Psoas muscle (tissue), 8 donors: Measurements from ENCODE around the gene FTCDNL1. TPM values are rescaled to one million over a fixed set of nuclear protein-coding genes. Genes with fewer than 3 reads are reported as not detected.

ENCODE experiments used
- ATAC-seq, 4 donors: fragments of 200-7000 bp; cut with Tn5 transposase; one replicate each; pipeline ENCODE4 v1.9.1; 2020; ENCODE audit warnings: moderate library complexity in 3 of 4, mild to moderate bottlenecking in 2 of 4
- DNase-seq, 2 donors: peaks; one replicate each; pipeline ENCODE4 v3.0.0-alpha.2; 2020
- H3K27ac ChIP-seq: fragments of 200-600 bp; one replicate; pipeline ENCODE4 v1.8.0; 2022
- H3K27me3 ChIP-seq, 3 donors: fragments of 200-600 bp in 1 of 3; one replicate each; pipeline versions ENCODE4 v1.6.1 to v1.8.0; 2013 to 2022; ENCODE audit warnings: low read length in 2 of 3, mild to moderate bottlenecking in 2 of 3, moderate library complexity in 1 of 3; ENCODE audit not compliant: insufficient read depth in 3 of 3
- H3K36me3 ChIP-seq, 2 donors: fragments of 200-600 bp in 1 of 2; one replicate each; pipeline versions ENCODE4 v1.6.1 to v1.8.0; 2013 to 2022; ENCODE audit warnings: low read depth in 1 of 2, mild to moderate bottlenecking in 1 of 2, moderate library complexity in 1 of 2; ENCODE audit not compliant: insufficient read depth in 1 of 2
- H3K4me1 ChIP-seq: fragments of 200-600 bp; one replicate; pipeline ENCODE4 v1.8.0; 2022
- H3K4me3 ChIP-seq: fragments of 200-600 bp; one replicate; pipeline ENCODE4 v1.8.0; 2022; ENCODE audit warnings: mild to moderate bottlenecking
- H3K9me3 ChIP-seq: fragments of 200-600 bp; one replicate; pipeline ENCODE4 v1.8.0; 2022
- CTCF ChIP-seq: fragments of 200-600 bp; IDR thresholded peaks from one replicate; pipeline ENCODE4 v1.8.0; 2022; ENCODE audit warnings: antibody characterized with exemption
- WGBS, 3 donors: extraction: QIAGEN DNeasy Blood & Tissue Kit; methylation state at CpG; one replicate each; pipeline versions ENCODE4 v1.1.6 to v1.1.7; 2013; 5-methylcytosine and 5-hydroxymethylcytosine counted together
- intact Hi-C, 2 donors: fragments of 100-400 bp; cut with DNase I; formaldehyde crosslinking; loops; one replicate each; pipeline versions ENCODE4 v1.11.0 to v1.14.2; 2022
- polyA plus RNA-seq, 3 donors: library from polyadenylated mRNA; stranded (reverse); fragments of 200-250 nt; gene quantifications; one replicate each; pipeline ENCODE4 v1.2.3, GENCODE V29; 2013
- total RNA-seq, 4 donors: library from RNA; stranded (reverse); fragmentation: NEBNext Ultra II Directional in 2 of 4; extraction: Animal tissue kit (Norgen Biotek cat#: 25700) in 2 of 4; gene quantifications; one replicate each; pipeline versions ENCODE4 v1.2.1 to v1.2.4, GENCODE V29; 2021 to 2023
- donor health status: healthy with polysubstance abuse.
- donor health status: DM: no; HTN: no; CAD: no; lungs with moderate emphysema.
- donor health status: Bipolar disorder and iron deficiency.
- donor health status: healthy.
- donor health status: DM: yes; HTN: yes; CAD: no.
- donor health status: DM: no; HTN: no; CAD: no.
- donor health status: DM: no; HTN: no; CAD: no.
- donor health status: DM: yes; HTN: yes; CAD: no.

The FTCDNL1 gene
- total and polyA plus RNA-seq, 7 donors: 4.9 to 25.7 (median 9.0) TPM

GRCh38 chr2:199779589-199779988 is 71.4 kb downstream of the FTCDNL1 start:
- H3K27me3 ChIP-seq: no peaks in the 10 kb centered on the region
- no peak for DNase-seq
- ATAC-seq: no peak
- 86 to 91% (median 89%) methylated on average over 3 of the region's 3 CpGs for WGBS, 3 donors
- intact Hi-C loops: no loop called here
- no peaks in the 10 kb centered on the region for H3K4me1 ChIP-seq
- H3K9me3 ChIP-seq: no peaks in the 10 kb centered on the region
- no peak overlapping the region for H3K27ac ChIP-seq
- H3K4me3 ChIP-seq: no peak overlapping the region
- no peak for TF ChIP-seq CTCF
- H3K36me3 ChIP-seq: no peaks in the 10 kb centered on the region

GRCh38 chr2:199778655-199779054 is 72.3 kb downstream of the FTCDNL1 start:
- intact Hi-C loops: no loop called here
- 83 to 87% (median 84%) methylated on average over 3 of the region's 3 CpGs for WGBS, 3 donors
- no peak for ATAC-seq

GRCh38 chr2:199777916-199778315 is 73.1 kb downstream of the FTCDNL1 start:
- Histone ChIP-seq H3K4me3 (no peak overlapping the region), H3K4me1 (no peaks in the 10 kb centered on the region), H3K36me3 (no peaks in the 10 kb centered on the region), H3K27me3 (no peaks in the 10 kb centered on the region), H3K27ac (no peak overlapping the region), H3K9me3 (no peaks in the 10 kb centered on the region)
- 71% methylated on average over 2 of the region's 2 CpGs for WGBS, 3 donors
- ATAC-seq (no peak), DNase-seq (no peak)
- intact Hi-C loops: no loop called here
- no peak for TF ChIP-seq CTCF

More at GRCh38 chr2:199778655-199779054, 72.3 kb downstream of the FTCDNL1 start:
- Histone ChIP-seq H3K9me3 (no peaks in the 10 kb centered on the region), H3K36me3 (no peaks in the 10 kb centered on the region), H3K27ac (no peak overlapping the region), H3K27me3 (no peaks in the 10 kb centered on the region), H3K4me3 (no peak overlapping the region), H3K4me1 (no peaks in the 10 kb centered on the region)
- DNase-seq: no peak
- no peak for TF ChIP-seq CTCF

- intact Hi-C loops: no loop called here
- TF ChIP-seq CTCF: no peak
- Histone ChIP-seq H3K27ac (no peak overlapping the region), H3K4me3 (no peak overlapping the region), H3K9me3 (no peaks in the 10 kb centered on the region), H3K4me1 (no peaks in the 10 kb centered on the region), H3K27me3 (no peaks in the 10 kb centered on the region), H3K36me3 (no peaks in the 10 kb centered on the region)
- 91 to 98% (median 95%) methylated on average over 1 of the region's 1 CpG for WGBS, 3 donors
- ATAC-seq: no peak
- DNase-seq: no peak
Observed at GRCh38 chr2:199777315-199777714, 73.7 kb downstream of the FTCDNL1 start.

GRCh38 chr2:199775267-199775666 is 75.7 kb downstream of the FTCDNL1 start:
- H3K27ac ChIP-seq: no peak overlapping the region
- H3K36me3 ChIP-seq: no peaks in the 10 kb centered on the region
- H3K4me3 ChIP-seq: no peak overlapping the region

More at GRCh38 chr2:199775267-199775666, 75.7 kb downstream of the FTCDNL1 start:
- 65 to 72% (median 71%) methylated on average over 3 of the region's 3 CpGs for WGBS, 3 donors
- no peaks in the 10 kb centered on the region for H3K27me3 ChIP-seq
- peak in 3 of 4 donors; percentile 25 to 57 (median 52) for ATAC-seq
- no peak for DNase-seq
- intact Hi-C loops: no loop called here
- H3K4me1 ChIP-seq: no peaks in the 10 kb centered on the region
- no peak for TF ChIP-seq CTCF
- H3K9me3 ChIP-seq: no peaks in the 10 kb centered on the region
